Central memory CD4-positive, alpha-beta T cell (primary cell): Measurements from ENCODE around the gene PLEKHF1.

ENCODE experiments used
- DNase-seq: peaks from one replicate; pipeline ENCODE4 v3.0.0; 2022

Gene PLEKHF1

GRCh38 chr19:29635963-29636362 lies 29.3 kb upstream of the PLEKHF1 start:
- DNase-seq = no peak

GRCh38 chr19:29636553-29637360 lies 28.5 kb upstream of the PLEKHF1 start:
- DNase-seq = no peak

GRCh38 chr19:29639086-29639485 lies 26.2 kb upstream of the PLEKHF1 start:
- DNase-seq = no peak

- DNase-seq = no peak
These were observed 25.0 kb upstream of the PLEKHF1 start for GRCh38 chr19:29640231-29640630.

GRCh38 chr19:29641597-29641996 lies 23.7 kb upstream of the PLEKHF1 start:
- no peak for DNase-seq

- no peak for DNase-seq
These were observed 21.8 kb upstream of the PLEKHF1 start for GRCh38 chr19:29643361-29643935.

- no peak for DNase-seq
These were observed 21.1 kb upstream of the PLEKHF1 start for GRCh38 chr19:29644210-29644609.

- no peak for DNase-seq
These were observed 19.8 kb upstream of the PLEKHF1 start for GRCh38 chr19:29645491-29645867.

GRCh38 chr19:29645911-29646310 lies 19.4 kb upstream of the PLEKHF1 start:
- DNase-seq = no peak

GRCh38 chr19:29650772-29651387 lies 14.4 kb upstream of the PLEKHF1 start:
- no peak for DNase-seq

- no peak for DNase-seq
These were observed 13.5 kb upstream of the PLEKHF1 start for GRCh38 chr19:29651622-29652394.

GRCh38 chr19:29653398-29653797 lies 11.9 kb upstream of the PLEKHF1 start:
- no peak for DNase-seq

- DNase-seq = no peak
These were observed 9.5 kb upstream of the PLEKHF1 start for GRCh38 chr19:29655648-29656335.

- DNase-seq = no peak
These were observed 6.9 kb upstream of the PLEKHF1 start for GRCh38 chr19:29658221-29658991.

GRCh38 chr19:29660835-29661234 lies 4.4 kb upstream of the PLEKHF1 start:
- no peak for DNase-seq

- DNase-seq = no peak
These were observed 3.0 kb upstream of the PLEKHF1 start for GRCh38 chr19:29662278-29662603.

- DNase-seq = no peak
These were observed 2.5 kb upstream of the PLEKHF1 start for GRCh38 chr19:29662604-29663404.

GRCh38 chr19:29663861-29664752 lies 1.2 kb upstream of the PLEKHF1 start:
- no peak for DNase-seq

- no peak for DNase-seq
These were observed 477 bp upstream of the PLEKHF1 start for GRCh38 chr19:29664753-29665214.
